HG02885 (cell line): Measurements from ENCODE around the gene EXOC4.

Experiments
- ATAC-seq: cut with Tn5 transposase; IDR thresholded peaks from one replicate; pipeline ENCODE4 v1.9.1; 2021; ENCODE audit warnings: mild to moderate bottlenecking; ENCODE audit not compliant: unreplicated experiment, poor library complexity

Gene EXOC4

GRCh38 chr7:133797818-133798520, 545.1 kb downstream of the EXOC4 start:
- ATAC-seq = no peak

DNA sequence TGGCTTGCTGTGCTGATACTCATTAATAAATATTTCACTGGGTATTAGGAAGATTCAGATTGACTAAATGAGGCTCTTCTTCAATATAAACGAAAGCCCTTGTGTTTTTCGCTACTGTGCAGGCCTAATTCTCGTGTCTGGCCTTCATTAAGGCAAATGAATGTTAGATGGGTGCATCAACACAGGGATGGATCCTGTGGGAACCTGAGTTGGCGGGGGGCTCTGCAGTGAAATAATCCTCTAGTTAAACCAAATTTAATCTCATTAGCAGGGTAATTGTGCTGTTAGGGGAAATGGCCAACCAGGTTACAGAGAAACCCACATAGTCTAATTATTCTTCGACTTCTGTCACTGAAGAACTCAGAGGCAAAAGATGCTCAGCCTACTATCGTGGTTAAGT, 548.5 kb downstream of the EXOC4 start:
- ATAC-seq = no peak

DNA sequence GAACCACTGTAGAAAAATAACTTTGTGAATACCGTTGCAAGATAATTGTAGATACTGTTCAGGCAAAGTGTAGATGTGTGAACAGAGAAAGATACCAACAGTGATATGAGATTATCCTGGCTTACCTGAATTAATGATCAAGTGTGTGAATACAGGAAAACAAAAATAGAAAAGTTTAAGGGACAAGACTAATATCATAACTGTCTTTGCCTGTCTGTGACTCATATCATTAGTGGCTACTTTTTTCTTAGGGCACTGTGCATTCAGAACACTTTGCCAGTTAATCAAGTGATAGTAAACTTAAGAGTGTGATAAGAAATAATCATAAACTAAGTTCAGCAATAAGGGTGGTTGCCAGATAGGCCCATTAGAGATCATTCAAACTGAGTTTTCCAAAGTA, 551.2 kb downstream of the EXOC4 start:
- ATAC-seq = no peak

DNA sequence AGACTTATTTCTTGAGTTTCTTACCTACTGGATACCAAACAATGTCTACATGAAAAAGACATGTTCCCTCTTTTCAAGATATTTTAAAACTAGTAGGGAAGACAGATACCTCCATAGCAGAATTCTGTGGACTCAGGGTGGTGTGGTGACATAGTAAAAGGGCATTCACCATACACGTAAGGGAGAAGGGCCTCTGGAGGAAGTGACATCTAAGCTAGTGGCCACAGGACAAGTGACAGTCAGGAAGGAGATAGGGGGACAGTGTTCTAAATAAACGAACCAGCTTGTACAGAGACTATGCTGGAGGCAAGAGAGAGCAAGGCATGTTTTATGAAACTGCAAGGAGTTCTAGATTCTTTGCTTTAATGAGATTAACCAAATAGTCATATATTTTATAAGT, 552.5 kb downstream of the EXOC4 start:
- ATAC-seq = no peak

GRCh38 chr7:133807624-133808492, 555.0 kb downstream of the EXOC4 start:
- ATAC-seq = no peak

GRCh38 chr7:133808493-133808866, 555.6 kb downstream of the EXOC4 start:
- no peak for ATAC-seq

DNA sequence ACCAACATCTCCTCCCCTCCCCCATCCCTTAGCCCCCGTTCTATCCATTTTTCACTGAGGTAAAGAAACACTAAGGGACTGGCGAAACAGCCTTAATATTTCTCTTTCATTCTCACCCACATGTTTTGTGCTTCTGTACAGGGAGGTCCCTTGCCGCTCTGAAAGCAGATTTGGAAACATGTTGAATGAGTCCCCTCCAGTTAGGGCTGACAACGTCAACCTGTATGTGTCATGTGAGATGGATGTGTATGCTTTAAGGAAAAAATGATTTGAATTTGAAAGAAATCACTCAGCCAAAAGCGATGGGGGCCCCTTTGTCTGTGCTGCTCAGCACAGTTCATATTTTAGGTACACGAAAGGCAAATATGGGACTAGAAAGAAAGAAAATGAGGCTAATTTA, 560.0 kb downstream of the EXOC4 start:
- no peak for ATAC-seq

GRCh38 chr7:133815611-133816210, 562.8 kb downstream of the EXOC4 start:
- no peak for ATAC-seq

DNA sequence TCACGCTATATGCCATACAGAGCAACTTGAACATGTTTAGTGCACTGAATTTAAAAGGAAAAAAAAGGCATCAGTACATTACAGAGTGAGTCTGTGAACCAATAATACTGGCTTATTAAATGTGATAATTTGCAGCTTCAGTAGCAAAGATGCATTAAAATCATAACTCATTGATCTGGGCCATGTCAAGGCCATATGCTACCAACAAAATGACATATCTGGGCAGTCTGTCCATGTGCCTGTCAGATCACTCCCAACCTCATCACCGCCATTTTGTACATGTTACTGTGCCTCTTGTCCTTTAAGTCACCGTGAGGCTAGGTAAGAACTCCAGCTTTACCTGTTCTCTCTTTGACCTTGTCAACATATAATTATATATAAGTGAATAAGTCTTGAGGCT, 566.8 kb downstream of the EXOC4 start:
- no peak for ATAC-seq

DNA sequence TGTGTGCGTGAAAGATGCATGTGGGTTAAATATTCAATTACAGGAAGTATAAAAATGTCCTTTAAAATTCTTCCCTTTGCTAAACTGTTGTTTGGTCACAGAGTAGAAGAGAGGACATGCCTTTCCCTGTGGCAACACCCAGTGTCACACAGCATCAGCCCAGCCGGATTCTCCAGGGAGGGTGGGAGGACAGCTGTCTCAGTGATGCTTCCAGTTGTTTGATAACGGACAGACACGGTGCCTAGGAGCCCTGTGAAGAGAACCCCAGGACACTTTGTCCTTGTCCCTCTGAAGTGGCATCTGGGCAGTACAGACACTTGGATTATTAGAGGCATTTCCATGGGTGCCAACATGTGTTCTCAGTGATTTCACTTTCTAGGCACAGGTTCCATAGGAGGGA, 567.7 kb downstream of the EXOC4 start:
- ATAC-seq = no peak

DNA sequence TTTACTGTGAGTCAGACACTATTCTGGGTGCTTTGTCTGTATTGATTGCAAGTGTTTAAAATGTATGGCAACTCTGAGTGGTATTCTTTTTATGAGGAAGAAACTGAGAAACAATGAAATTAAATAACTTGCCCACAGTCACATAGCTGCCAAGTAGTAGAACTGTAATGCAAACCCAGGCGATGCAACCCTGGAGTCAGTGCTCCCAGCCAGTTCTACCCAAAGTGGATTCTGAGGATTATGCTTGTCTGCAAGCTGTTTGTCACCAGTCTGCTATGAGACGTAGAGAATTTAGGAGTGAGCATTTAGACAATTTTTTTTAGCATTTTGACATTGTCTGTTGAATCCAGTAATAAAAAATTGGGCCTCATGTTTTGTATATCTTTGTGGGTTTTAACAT, 568.3 kb downstream of the EXOC4 start:
- ATAC-seq = no peak

DNA sequence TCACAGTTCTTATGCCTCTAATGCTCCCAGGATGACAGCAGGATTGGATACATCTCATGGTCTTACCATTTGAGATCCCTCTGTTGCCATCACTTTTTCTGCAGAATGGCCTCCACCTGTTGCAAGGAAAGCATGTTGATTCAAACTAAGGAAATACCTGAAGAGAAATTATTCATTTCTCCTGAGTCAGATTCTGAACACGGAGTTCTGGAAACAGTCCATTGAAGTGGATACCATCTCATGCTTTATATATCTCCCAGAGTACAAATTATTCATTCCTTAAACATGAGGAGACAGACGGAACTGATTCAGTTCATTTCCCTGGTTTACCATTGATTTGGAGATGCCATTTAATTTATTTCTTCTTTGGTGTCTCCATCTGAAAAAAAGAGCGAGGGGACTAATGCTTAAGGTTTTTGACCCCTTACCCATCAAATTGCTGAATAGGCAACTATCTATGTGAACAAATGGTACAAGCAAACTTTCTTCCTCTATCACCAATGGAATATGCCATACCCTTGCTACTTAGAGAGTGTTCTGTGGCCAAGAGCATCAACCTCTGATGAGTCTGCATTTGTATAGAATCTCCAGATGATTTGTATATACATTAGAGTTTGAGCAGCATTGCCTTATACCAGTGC, 569.2 kb downstream of the EXOC4 start:
- ATAC-seq = no peak

DNA sequence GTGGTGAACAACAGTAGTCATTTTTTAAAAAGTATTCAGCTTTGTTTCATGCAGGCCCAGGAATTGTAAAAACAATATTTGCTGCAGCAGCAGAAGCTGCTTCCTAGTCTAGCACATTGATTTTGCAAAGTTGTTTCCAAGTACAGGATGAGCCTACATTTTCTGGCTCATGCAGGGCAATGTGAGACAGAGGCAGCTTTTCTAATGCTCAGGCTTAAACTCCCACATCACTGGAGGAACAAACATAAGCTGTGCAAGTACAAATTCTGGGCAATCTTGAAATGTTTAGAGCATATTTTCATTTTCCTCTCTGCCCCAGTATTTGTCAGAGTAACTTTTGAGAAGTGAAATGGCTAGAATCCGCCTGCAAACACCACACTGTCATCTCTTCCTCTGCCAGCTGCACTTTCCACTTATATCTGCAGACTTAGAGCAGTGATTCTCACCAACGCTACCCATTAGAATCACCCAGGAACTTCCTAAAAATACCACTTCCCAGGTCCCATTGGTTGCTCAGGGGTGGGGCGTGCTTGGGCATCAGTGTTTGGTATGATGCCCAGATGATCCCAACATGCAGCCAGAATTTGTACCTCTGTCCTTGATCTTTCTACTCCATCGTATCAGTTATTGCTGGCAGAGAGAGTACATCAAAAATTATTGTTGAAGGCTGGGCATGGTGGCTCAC, 570.1 kb downstream of the EXOC4 start:
- no peak for ATAC-seq

GRCh38 chr7:133824132-133824531, 571.3 kb downstream of the EXOC4 start:
- ATAC-seq = no peak

- no peak for ATAC-seq
These were observed 575.1 kb downstream of the EXOC4 start for GRCh38 chr7:133827707-133828623.

DNA sequence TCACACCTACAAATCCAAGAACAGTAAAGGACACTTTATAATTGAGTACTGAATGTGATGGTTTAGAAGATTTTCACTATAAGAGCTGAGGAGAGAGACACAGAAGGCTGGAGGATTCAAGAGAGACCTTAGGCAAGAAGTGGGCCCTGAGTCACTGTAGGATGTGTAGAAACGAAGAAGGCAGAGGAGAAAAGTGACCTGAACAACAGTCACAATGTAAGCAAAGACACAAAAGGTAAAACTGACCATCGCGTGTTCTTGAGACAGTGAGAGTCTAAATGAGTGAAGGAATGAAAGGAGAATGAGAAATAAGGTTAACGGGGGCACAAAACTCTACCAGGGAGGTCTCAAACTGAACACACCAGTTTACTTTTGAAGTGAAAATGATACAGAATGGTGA, 576.0 kb downstream of the EXOC4 start:
- no peak for ATAC-seq

- ATAC-seq = no peak
These were observed 576.5 kb downstream of the EXOC4 start for GRCh38 chr7:133829336-133829897.

DNA sequence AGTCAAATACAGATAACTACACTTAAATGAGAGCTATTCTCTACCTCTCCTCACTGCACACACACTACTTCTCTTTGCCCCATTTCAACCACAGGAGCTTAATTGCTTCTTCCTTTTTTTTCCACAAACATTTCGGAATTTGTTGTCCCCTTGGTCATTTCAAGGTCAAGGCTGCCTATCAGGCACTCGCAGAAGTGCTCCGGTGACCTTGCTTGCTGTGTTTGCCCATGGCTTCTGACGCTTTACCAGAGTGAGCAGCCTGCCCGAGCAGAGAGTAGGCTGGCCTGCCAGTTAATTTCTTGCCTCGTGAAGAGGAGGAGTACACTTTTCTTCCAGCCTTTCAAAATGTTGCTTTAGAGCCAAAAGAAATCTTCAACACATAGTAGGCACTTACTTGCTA, 577.2 kb downstream of the EXOC4 start:
- no peak for ATAC-seq

GRCh38 chr7:133836666-133837065, 583.8 kb downstream of the EXOC4 start:
- no peak for ATAC-seq
